Mesodermal cell (in vitro differentiated cells): ENCODE measurements around the gene UFD1.

ENCODE experiments used
- H3K27ac ChIP-seq: 2 replicates; pipeline ENCODE4 v1.7.0; 2013; ENCODE audit warnings: mild to moderate bottlenecking, low read depth, low read length, moderate library complexity; ENCODE audit not compliant: severe bottlenecking
- H3K36me3 ChIP-seq: 2 replicates; pipeline ENCODE4 v1.7.1; 2013; ENCODE audit warnings: mild to moderate bottlenecking, low read length, moderate library complexity; ENCODE audit not compliant: control insufficient read depth, insufficient read depth
- H3K4me1 ChIP-seq: one replicate; pipeline ENCODE4 v1.7.1; 2013; ENCODE audit warnings: mild to moderate bottlenecking, low read length; ENCODE audit not compliant: insufficient read depth, control insufficient read depth, poor library complexity, severe bottlenecking
- H3K4me3 ChIP-seq: 2 replicates; pipeline ENCODE4 v1.7.0; 2013; ENCODE audit warnings: low read length, control low read depth, mild to moderate bottlenecking; ENCODE audit not compliant: insufficient read depth, poor library complexity, severe bottlenecking; ENCODE audit errors: extremely low read depth
- H3K9me3 ChIP-seq: 2 replicates; pipeline ENCODE4 v1.7.1; 2013; ENCODE audit warnings: mild to moderate bottlenecking, low read length, moderate library complexity; ENCODE audit not compliant: control insufficient read depth
- WGBS, 2 experiments: methylation state at CpG; one replicate each; pipeline ENCODE4 v1.1.5; 2013; ENCODE audit warnings: missing lambda C conversion rate in 2 of 2; ENCODE audit not compliant: insufficient coverage in 2 of 2; 5-methylcytosine and 5-hydroxymethylcytosine counted together

Gene UFD1

DNA sequence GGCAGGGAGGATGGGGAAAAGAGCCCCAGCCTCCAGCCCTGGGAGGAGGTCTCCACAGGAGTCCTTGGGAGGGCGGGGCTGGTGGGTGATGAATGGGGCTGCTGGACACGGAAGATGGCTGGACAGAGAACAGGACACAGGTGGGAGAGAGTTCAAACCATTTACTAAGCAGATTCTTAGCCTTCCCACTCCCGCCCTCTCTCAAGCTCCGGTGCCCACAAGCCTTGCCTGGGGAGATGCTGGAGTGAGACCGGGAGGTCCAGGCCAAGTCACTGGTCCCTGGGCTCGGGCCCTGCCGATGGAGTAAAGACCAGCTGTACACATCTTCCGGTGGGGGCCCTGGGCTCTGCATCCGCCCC, 43.9 kb upstream of the UFD1 start:
- H3K4me3 ChIP-seq = peak overlapping the region; percentile 36

DNA sequence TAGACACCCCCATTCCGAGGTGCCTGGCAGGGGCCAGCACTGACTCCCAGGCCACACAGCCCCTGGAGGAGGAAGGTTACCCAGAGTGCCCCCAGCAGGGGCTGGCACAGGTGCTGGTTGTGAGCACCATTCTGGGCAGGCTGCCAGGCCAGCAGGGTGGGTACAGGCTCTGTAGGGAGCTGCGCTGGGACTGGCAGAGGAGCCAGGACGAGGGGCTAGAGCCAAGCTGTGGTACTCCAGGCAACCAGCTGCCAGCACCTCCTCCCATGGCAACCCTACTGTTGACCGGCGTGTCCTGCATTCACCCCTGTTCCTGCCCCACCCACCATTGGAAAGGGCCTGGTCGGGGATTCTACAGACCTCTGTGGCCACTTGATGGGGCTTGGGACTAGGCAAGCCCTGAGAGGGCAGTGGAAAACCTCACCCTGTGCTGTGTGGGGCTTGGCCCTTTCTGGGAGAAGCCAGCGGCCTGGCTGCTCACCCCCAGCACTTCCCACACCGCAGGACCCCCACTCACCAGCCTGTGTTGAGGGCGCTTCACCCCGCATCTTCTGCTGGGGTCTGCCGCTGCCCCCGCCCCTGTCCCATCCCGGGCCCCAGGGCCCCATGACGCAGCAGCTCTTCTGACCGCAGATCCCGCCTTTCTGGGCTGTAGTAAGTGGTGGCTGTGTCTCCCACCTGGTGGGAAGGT, 43.3 kb upstream of the UFD1 start:
- peaks cover 11% of the 10 kb centered on the region for H3K36me3 ChIP-seq
- peaks cover 6% of the 10 kb centered on the region for H3K4me1 ChIP-seq
- no peak overlapping the region for H3K27ac ChIP-seq
- H3K4me3 ChIP-seq = no peak overlapping the region
- H3K9me3 ChIP-seq = no peaks in the 10 kb centered on the region
- 68 to 74% methylated on average over 8 to 10 of the region's 16 CpGs for WGBS, 2 experiments

More for the DNA sequence above, 43.9 kb upstream of the UFD1 start:
- Histone ChIP-seq H3K4me1 (peaks cover 6% of the 10 kb centered on the region), H3K27ac (no peak overlapping the region), H3K36me3 (peaks cover 11% of the 10 kb centered on the region), H3K9me3 (no peaks in the 10 kb centered on the region)
- WGBS, 2 experiments = 28 to 42% methylated on average over 7 to 8 of the region's 9 CpGs

- Histone ChIP-seq H3K4me1 (peaks cover 6% of the 10 kb centered on the region), H3K36me3 (peaks cover 11% of the 10 kb centered on the region), H3K9me3 (no peaks in the 10 kb centered on the region), H3K4me3 (no peak overlapping the region), H3K27ac (no peak overlapping the region)
- 95 to 97% methylated on average over 10 of the region's 10 CpGs for WGBS, 2 experiments
Observed at GRCh38 chr22:19520566-19521305, 41.7 kb upstream of the UFD1 start.

DNA sequence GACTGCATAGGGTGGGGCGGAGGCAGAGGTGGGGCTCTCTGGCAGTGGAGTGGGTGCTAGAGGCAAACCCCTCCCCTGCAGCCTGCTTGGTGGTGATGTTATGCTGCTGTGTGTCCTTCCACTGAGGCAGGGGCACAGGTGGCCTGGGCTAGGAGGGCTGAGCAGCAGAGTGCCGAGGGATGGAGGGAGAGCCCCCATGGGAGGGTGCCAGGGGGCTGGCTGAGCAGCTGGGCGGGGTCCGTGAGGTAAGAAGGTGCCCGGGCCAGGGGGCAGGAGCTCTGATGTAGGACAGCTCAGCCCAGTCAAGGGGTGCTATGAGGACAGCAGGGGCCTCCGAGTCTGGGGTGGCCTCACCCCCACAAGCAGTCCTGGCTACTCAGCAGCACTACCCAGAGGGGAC, 41.0 kb upstream of the UFD1 start:
- H3K36me3 ChIP-seq = peaks cover 11% of the 10 kb centered on the region
- peaks cover 6% of the 10 kb centered on the region for H3K4me1 ChIP-seq
- no peak overlapping the region for H3K27ac ChIP-seq
- no peak overlapping the region for H3K4me3 ChIP-seq
- H3K9me3 ChIP-seq = no peaks in the 10 kb centered on the region
- 96 to 100% methylated on average over 2 to 5 of the region's 6 CpGs for WGBS, 2 experiments

DNA sequence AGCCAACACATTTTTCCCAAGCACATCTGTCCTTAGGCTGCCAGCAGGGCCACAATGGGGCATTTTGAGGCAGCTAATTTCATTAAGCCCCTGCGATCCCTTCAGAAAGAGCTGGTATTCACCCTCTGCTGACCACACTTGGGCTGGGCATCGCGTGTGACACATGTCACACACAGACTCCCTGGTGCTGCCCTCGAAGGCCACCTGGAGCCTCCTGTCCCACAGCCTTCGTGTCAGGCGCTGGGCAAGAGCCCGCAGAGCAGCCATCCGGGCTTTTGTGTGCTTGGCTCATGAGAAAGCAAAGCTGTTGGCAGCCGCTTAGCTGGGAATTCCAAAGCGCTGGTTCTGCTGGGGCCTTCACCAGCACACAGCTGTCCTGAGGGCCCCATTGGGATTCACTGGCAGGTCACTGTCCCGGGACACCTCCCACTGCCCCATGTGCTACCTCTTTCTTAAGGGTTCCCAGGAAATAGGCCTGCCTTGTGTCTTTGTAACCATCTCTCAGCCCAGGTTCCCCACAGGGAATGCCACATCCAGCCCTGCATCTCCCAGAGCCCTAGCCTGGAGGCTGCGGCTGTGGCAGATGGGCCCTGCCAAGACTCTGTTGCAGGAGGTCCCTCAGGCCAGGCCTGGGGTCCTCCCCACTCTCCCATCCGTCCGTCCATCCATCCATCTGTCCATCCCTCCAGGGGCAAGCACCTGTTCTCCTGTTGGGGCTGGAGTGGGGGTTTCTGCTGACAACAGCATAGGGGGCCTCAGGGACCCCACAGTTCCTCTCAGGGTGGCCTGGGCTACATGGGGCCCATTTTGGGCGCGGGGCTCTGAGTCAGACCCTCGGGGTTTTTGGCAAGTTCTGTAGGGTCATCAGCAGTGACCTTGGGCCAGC, 40.3 kb upstream of the UFD1 start:
- Histone ChIP-seq H3K36me3 (peaks cover 18% of the 10 kb centered on the region), H3K4me1 (peaks cover 6% of the 10 kb centered on the region), H3K27ac (no peak overlapping the region), H3K4me3 (no peak overlapping the region), H3K9me3 (no peaks in the 10 kb centered on the region)
- WGBS, 2 experiments = 91 to 98% methylated on average over 14 to 15 of the region's 17 CpGs

DNA sequence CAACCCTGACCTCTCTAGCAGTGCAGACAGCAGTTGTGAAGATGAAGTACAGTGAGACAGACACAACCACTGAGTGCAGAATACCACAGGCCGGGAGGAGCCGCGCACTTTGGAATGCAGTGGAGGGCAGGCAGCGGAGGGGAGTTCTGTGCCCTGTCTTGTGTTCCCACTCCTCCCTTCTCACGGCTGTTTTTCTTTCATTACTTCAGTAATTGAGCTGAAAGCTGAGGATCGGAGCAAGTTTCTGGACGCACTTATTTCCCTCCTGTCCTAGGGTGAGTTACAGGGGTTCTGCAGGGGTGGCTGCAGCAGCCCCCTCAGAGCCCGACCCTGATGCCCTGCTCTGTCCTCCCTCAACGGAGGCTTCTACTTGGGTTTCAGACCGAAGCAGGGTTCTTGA, 39.6 kb upstream of the UFD1 start:
- WGBS, 2 experiments = 95 to 96% methylated on average over 9 to 10 of the region's 10 CpGs
- Histone ChIP-seq H3K9me3 (no peaks in the 10 kb centered on the region), H3K4me1 (peaks cover 2% of the 10 kb centered on the region), H3K4me3 (no peak overlapping the region), H3K36me3 (peaks cover 25% of the 10 kb centered on the region), H3K27ac (no peak overlapping the region)

- Histone ChIP-seq H3K27ac (no peak overlapping the region), H3K9me3 (no peaks in the 10 kb centered on the region), H3K36me3 (peaks cover 29% of the 10 kb centered on the region), H3K4me1 (no peaks in the 10 kb centered on the region), H3K4me3 (no peak overlapping the region)
- 94 to 98% methylated on average over 7 to 10 of the region's 12 CpGs for WGBS, 2 experiments
Observed at GRCh38 chr22:19517919-19518611, 39.1 kb upstream of the UFD1 start.

- H3K36me3 ChIP-seq = peaks cover 31% of the 10 kb centered on the region
- no peak overlapping the region for H3K27ac ChIP-seq
- no peak overlapping the region for H3K4me3 ChIP-seq
- no peaks in the 10 kb centered on the region for H3K9me3 ChIP-seq
- WGBS, 2 experiments = 94 to 99% methylated on average over 6 to 8 of the region's 10 CpGs
- no peaks in the 10 kb centered on the region for H3K4me1 ChIP-seq
Observed at GRCh38 chr22:19517171-19517500, 38.1 kb upstream of the UFD1 start.

DNA sequence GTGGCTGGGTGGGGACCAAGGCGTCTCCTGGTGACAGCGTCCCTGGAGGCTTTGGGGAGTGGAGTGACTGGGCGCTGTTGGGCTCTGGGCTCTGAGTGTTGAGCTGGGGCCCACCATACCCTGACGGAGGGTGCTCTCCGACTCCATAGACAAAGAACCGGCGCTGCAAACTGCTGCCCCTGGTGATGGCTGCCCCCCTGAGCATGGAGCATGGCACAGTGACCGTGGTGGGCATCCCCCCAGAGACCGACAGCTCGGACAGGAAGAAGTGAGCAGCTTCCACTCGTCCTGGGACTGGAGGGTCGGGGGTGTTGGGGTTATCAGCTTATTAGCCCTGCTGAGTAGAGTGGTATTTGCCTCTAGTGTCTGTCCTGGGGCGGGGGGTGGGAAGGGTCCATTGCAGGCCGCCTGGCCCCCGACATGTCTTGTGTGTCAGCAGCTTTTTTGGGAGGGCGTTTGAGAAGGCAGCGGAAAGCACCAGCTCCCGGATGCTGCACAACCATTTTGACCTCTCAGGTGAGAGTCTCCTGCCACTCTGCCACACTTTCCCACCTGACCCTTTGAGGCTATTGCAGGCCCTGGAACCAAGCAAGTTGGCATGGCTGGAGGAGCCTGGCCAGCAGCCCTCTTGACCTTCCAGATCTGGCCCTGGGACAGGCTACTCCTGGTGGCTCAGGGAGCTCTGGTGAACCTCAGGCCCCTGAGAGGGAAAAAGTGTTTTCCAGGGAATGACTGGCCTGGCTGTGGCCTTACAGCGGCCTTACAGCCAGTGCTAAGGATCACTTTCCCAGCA, 37.6 kb upstream of the UFD1 start:
- H3K4me1 ChIP-seq = no peaks in the 10 kb centered on the region
- H3K27ac ChIP-seq = no peak overlapping the region
- H3K36me3 ChIP-seq = peaks cover 33% of the 10 kb centered on the region
- WGBS, 2 experiments = 91 to 97% methylated on average over 14 to 15 of the region's 19 CpGs
- H3K9me3 ChIP-seq = no peaks in the 10 kb centered on the region
- H3K4me3 ChIP-seq = no peak overlapping the region
